GM23248 (cell line): Measurements from ENCODE around the gene TPPP3.

ENCODE experiments used
- EZH2 ChIP-seq: fragments of 200-600 bp; sonication (generic); IDR thresholded peaks from 2 replicates; pipeline ENCODE4 v1.6.1; 2018; ENCODE audit warnings: antibody characterized with exemption, mild to moderate bottlenecking; ENCODE audit not compliant: insufficient read depth, poor library complexity, severe bottlenecking
- EZH2phosphoT487 ChIP-seq: fragments of 200-600 bp; sonication (generic); IDR thresholded peaks from 2 replicates; pipeline ENCODE4 v1.6.1; 2018; ENCODE audit warnings: antibody characterized with exemption, moderate library complexity, mild to moderate bottlenecking, low read depth; ENCODE audit not compliant: insufficient read depth

DNA sequence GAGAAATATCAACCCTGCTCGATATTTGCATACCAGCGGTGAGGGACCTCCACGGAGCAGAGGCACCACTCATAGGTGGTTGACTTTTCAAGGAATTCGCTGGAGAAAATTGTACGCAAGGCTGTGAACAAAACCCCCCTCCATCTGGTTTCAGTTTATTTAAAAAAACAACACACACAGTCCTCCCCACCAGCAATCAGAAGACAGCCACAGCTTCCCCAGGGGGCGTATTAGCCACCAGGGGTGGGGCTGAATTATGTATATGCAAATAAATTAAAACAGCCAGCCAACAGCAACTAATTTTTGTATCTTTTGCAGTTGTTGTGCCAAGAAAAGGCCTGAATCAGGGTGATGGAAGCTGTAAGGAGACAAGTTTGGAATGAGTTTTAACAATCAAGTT lies 31.8 kb upstream of the TPPP3 start:
- TF ChIP-seq EZH2 (no peak), EZH2phosphoT487 (no peak)
